ENCODE data around the gene ZNF677. TPM values are rescaled to one million over a fixed set of nuclear protein-coding genes. Genes with fewer than 3 reads are reported as not detected.
A peak's percentile ranks its signal among the peaks of the same experiment; 100 is the strongest.

The ZNF677 gene
- total RNA-seq, 1 donor from 2014 or later, result 15.8 TPM

DNA sequence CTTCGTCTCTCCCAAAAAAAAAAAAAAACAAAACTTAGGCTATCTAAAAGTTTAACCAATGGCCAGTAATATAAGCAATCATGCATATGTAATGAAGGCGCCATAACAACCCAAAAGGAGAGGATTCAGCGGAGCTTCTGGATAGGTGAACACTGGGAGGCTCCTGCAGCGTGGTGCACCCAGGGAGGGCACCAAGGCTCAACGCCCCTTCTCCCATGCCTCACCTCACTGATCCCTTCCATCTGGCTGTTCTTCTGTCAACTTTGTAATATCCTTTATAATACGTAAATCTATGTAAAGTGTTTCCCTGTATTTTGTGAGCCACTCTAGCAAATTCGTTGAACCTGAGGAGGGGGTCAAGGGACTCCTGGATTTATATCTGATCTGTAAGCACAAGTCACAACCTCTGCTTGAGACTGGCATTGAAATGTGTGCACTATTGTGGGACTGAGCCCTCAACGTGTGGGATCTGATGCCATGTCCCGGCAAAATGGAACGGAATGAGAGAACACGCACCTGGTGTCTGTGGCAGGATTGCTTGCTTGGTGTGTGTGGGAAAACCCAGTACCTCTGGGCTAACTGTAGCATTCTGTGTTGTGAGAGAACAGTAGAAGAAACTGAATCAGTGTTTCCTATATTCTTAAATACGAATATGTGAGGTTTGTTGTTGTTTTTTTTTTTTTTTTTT lies 61.0 kb downstream of the ZNF677 start:
- no peak for DNase-seq

DNA sequence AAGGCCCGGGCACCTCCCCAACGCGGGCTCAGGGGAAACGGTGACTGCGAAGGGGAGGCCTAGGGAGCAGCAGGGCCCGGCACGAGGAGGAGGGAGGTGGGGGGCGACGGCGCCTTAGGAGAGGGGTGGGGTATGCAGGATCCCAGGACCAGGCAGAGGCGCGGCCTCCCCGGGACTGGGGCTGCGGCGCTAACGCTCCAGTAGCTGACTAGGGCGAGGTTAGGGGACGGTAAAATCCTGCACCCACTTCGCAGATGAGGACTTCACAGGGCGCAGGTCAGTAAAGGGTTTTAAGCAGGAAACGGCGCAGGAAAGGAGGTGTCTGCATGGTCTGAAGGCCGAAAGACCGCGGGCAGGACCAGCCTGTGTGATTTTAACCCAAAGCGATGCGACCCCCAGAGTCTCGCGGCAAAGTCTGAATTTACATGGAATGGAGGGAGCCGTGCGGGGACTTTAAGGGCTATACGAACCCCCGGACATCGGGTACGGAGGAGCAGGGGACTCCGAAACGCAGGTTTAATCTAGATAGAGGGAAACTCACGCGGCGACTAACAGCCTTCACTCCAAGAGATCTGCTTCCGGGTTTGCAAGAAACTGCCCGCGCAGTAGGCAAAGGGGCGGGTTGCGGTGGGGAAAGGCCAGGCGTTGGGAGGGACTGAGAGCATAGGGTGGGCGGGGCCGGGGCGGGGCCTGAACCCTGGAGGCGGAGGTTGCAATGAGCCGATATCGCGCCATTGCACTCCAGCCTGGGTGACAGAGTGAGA lies 61.7 kb downstream of the ZNF677 start, which contains the start of gene ZNF665:
TSS of gene ZNF665 (minus strand) at position 588 of the 764 bp plus-strand sequence. CDS start 10,460 bp downstream, outside the sequence.
- DNase-seq, result peak; percentile 90

DNA sequence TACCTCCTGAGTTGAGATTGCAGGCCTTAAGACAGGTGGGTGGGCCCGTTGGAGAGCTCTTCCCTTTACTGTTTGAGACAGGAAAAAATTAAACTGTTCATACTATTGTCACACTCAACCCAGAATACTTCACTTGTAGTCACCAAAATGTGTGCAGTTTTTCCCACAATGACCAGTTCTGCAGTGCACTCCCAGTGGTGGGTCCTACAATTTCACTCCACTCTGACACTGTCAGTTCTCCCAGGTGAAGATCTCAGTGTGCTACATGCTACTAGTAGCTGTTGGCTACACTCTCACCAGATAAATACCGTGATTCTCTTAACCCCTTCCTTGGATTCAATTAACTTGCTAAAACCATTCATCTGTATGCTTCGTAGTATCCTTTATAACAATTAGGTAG lies 64.4 kb downstream of the ZNF677 start:
- DNase-seq, result no peak

DNA sequence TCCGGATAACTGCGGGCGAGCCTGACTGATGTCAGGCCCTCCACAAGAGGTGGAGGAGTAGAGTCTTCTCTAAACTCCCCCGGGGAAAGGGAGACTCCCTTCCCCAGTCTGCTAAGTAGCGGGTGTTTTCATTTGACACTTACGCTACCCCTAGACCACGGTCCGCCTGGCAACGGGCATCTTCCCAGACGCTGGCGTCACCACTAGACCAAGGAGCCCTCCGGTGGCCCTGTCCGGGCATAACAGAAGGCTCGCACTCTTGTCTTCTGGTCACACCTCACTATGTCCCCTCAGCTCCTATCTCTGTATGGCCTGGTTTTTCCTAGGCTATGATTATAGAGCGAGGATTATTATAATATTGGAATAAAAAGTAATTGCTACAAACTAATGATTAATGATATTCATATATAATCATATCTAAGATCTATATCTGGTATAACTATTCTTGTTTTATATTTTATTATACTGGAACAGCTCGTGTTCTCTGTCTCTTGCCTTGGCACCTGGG lies 64.9 kb downstream of the ZNF677 start:
- DNase-seq, result peak; percentile 17

Other genes starting within 250 kb of the ZNF677 start
- not detected in 2 replicates for gene ERVV-1, start 241.0 kb downstream of the ZNF677 start, total RNA-seq
- gene ERVV-2, start 210.1 kb downstream of the ZNF677 start, total RNA-seq, result not detected in 2 replicates
- 25.5 and 29.3 TPM in 2 replicates for gene ZNF160, start 151.5 kb downstream of the ZNF677 start, total RNA-seq
- gene ZNF415, start 122.0 kb downstream of the ZNF677 start, total RNA-seq, result 1.6 and 1.9 TPM in 2 replicates
- gene ZNF347, start 95.8 kb downstream of the ZNF677 start, total RNA-seq, result 7.5 and 8.3 TPM in 2 replicates
- 2.6 and 3.0 TPM in 2 replicates for gene ZNF665, start 61.5 kb downstream of the ZNF677 start, total RNA-seq
- not detected in 2 replicates for gene VN1R2, start 3.4 kb upstream of the ZNF677 start, total RNA-seq
- not detected in 2 replicates for gene VN1R4, start 12.8 kb upstream of the ZNF677 start, total RNA-seq
- gene ZNF845, start 78.9 kb upstream of the ZNF677 start, total RNA-seq, result 12.5 and 12.6 TPM in 2 replicates
- 9.9 and 11.9 TPM in 2 replicates for gene ZNF525, start 110.8 kb upstream of the ZNF677 start, total RNA-seq
- 14.6 and 19.9 TPM in 2 replicates for gene ZNF765, start 140.3 kb upstream of the ZNF677 start, total RNA-seq
- 13.4 and 14.2 TPM in 2 replicates for gene ZNF761, start 177.1 kb upstream of the ZNF677 start, total RNA-seq
- 4.9 and 5.3 TPM in 2 replicates for gene ZNF813, start 212.9 kb upstream of the ZNF677 start, total RNA-seq